ENCODE measurements around the gene LRMDA. TPM values are rescaled to one million over a fixed set of nuclear protein-coding genes. Genes with fewer than 3 reads are reported as not detected.

Gene LRMDA
- total and polyA plus RNA-seq, 7 donors, result 2.8 to 22.2 (median 9.0) TPM

GRCh38 chr10:76038696-76039095, 607.3 kb downstream of the LRMDA start:
- no peak for TF ChIP-seq EP300 (IDR thresholded peaks at IDR 0.05)
- TF ChIP-seq POLR2A (IDR thresholded peaks at IDR 0.05), result no peak
- TF ChIP-seq CTCF (IDR thresholded peaks at IDR 0.05), result no peak
- no peak for TF ChIP-seq POLR2AphosphoS5 (IDR thresholded peaks at IDR 0.05)
- H3K27me3 ChIP-seq, result no peaks in the 10 kb centered on the region
- H3K4me3 ChIP-seq, result no peak overlapping the region
- no peak for DNase-seq
- H3K36me3 ChIP-seq, result no peaks in the 10 kb centered on the region
- H3K27ac ChIP-seq, result no peak overlapping the region
- H3K9me3 ChIP-seq, result peaks cover 0 to 4% (median 0%) of the 10 kb centered on the region in 4 donors
- intact Hi-C loops (cut with DNase I), result loop anchor here (10.0 kb wide), 1 partner anchor 354 kb away; no protein-coding TSS in a partner anchor
- peaks cover 2 to 32% (median 23%) of the 10 kb centered on the region in 4 donors for H3K4me1 ChIP-seq

- Histone ChIP-seq H3K36me3 (no peaks in the 10 kb centered on the region), H3K4me1 (peaks cover 2 to 18% (median 16%) of the 10 kb centered on the region in 4 donors), H3K9me3 (peaks cover 0 to 4% (median 0%) of the 10 kb centered on the region in 4 donors), H3K27me3 (no peaks in the 10 kb centered on the region), H3K27ac (no peak overlapping the region), H3K4me3 (no peak overlapping the region)
- intact Hi-C loops (cut with DNase I), result no loop called here
- no peak for DNase-seq
- 92 to 94% methylated on average over 6 of the region's 6 CpGs for WGBS, 2 donors
- TF ChIP-seq POLR2A (IDR thresholded peaks at IDR 0.05) (no peak), POLR2AphosphoS5 (IDR thresholded peaks at IDR 0.05) (no peak), EP300 (IDR thresholded peaks at IDR 0.05) (no peak), CTCF (IDR thresholded peaks at IDR 0.05) (no peak)
Measured at GRCh38 chr10:76040107-76040829, 608.8 kb downstream of the LRMDA start.

GRCh38 chr10:76040830-76041220, 609.4 kb downstream of the LRMDA start:
- no peak for DNase-seq
- intact Hi-C loops (cut with DNase I), result no loop called here
- TF ChIP-seq POLR2A (IDR thresholded peaks at IDR 0.05) (no peak), EP300 (IDR thresholded peaks at IDR 0.05) (no peak), CTCF (IDR thresholded peaks at IDR 0.05) (no peak), POLR2AphosphoS5 (IDR thresholded peaks at IDR 0.05) (no peak)
- H3K4me3 ChIP-seq, result no peak overlapping the region
- H3K4me1 ChIP-seq, result peaks cover 2 to 13% (median 11%) of the 10 kb centered on the region in 4 donors
- H3K9me3 ChIP-seq, result peaks cover 0 to 4% (median 0%) of the 10 kb centered on the region in 4 donors
- no peaks in the 10 kb centered on the region for H3K27me3 ChIP-seq
- no peak overlapping the region for H3K27ac ChIP-seq
- no peaks in the 10 kb centered on the region for H3K36me3 ChIP-seq
- 91 to 94% methylated on average over 6 of the region's 6 CpGs for WGBS, 2 donors

GRCh38 chr10:76041551-76041950, 610.1 kb downstream of the LRMDA start:
- Histone ChIP-seq H3K27ac (no peak overlapping the region), H3K9me3 (peaks cover 0 to 4% (median 0%) of the 10 kb centered on the region in 4 donors), H3K27me3 (no peaks in the 10 kb centered on the region), H3K4me3 (no peak overlapping the region), H3K4me1 (peaks cover under 1 to 7% (median 6%) of the 10 kb centered on the region in 4 donors), H3K36me3 (no peaks in the 10 kb centered on the region)
- TF ChIP-seq POLR2A (IDR thresholded peaks at IDR 0.05) (no peak), CTCF (IDR thresholded peaks at IDR 0.05) (no peak), POLR2AphosphoS5 (IDR thresholded peaks at IDR 0.05) (no peak)
- WGBS, 2 donors, result 70 to 87% methylated on average over 5 of the region's 5 CpGs
- DNase-seq, result no peak
- intact Hi-C loops (cut with DNase I), result no loop called here

All from sigmoid colon (tissue), 7 donors.